ENCODE results near the gene TRMT10A.

Gene TRMT10A

GRCh38 chr4:99563310-99564186, at the start of gene TRMT10A:
Gene TRMT10A, minus strand, starts transcription at chr4:99564039. Its CDS starts 4,701 bp downstream, at chr4:99559338.
- Histone ChIP-seq H3K4me1 (ENCODE audit: control insufficient read depth, insufficient read depth, low read length) (no peaks in the 10 kb centered on the region), H3K27me3 (ENCODE audit: control insufficient read depth, insufficient read depth, low read length) (no peaks in the 10 kb centered on the region)

GRCh38 chr4:99612704-99613103, 48.9 kb upstream of the TRMT10A start:
- Histone ChIP-seq H3K4me3 (ENCODE audit: low read length) (no peak overlapping the region), H3K27me3 (ENCODE audit: control insufficient read depth, insufficient read depth, low read length) (no peaks in the 10 kb centered on the region), H3K9ac (ENCODE audit: low read length) (no peak overlapping the region), H3K36me3 (ENCODE audit: control insufficient read depth, insufficient read depth, low read length) (no peaks in the 10 kb centered on the region), H3K4me1 (ENCODE audit: control insufficient read depth, insufficient read depth, low read length) (no peaks in the 10 kb centered on the region), H3K9me3 (ENCODE audit: control insufficient read depth, low read length) (no peaks in the 10 kb centered on the region)

More at GRCh38 chr4:99563310-99564186, at the start of gene TRMT10A:
- Histone ChIP-seq H3K9ac (ENCODE audit: low read length) (peak within 1 kb of the TSS; percentile 95), H3K36me3 (ENCODE audit: control insufficient read depth, insufficient read depth, low read length) (no peaks in the 10 kb centered on the region), H3K4me3 (ENCODE audit: low read length) (peak within 1 kb of the TSS; percentile 99), H3K9me3 (ENCODE audit: control insufficient read depth, low read length) (no peaks in the 10 kb centered on the region)

- no peaks in the 10 kb centered on the region for H3K36me3 ChIP-seq (ENCODE audit: control insufficient read depth, insufficient read depth, low read length)
- H3K4me3 ChIP-seq (ENCODE audit: low read length), result no peak overlapping the region
- H3K9ac ChIP-seq (ENCODE audit: low read length), result no peak overlapping the region
- H3K4me1 ChIP-seq (ENCODE audit: control insufficient read depth, insufficient read depth, low read length), result no peaks in the 10 kb centered on the region
- no peaks in the 10 kb centered on the region for H3K9me3 ChIP-seq (ENCODE audit: control insufficient read depth, low read length)
- H3K27me3 ChIP-seq (ENCODE audit: control insufficient read depth, insufficient read depth, low read length), result no peaks in the 10 kb centered on the region
These were observed 48.4 kb upstream of the TRMT10A start for GRCh38 chr4:99612281-99612680.

- Histone ChIP-seq H3K9ac (ENCODE audit: low read length) (no peak overlapping the region), H3K9me3 (ENCODE audit: control insufficient read depth, low read length) (no peaks in the 10 kb centered on the region), H3K27me3 (ENCODE audit: control insufficient read depth, insufficient read depth, low read length) (no peaks in the 10 kb centered on the region), H3K36me3 (ENCODE audit: control insufficient read depth, insufficient read depth, low read length) (no peaks in the 10 kb centered on the region), H3K4me1 (ENCODE audit: control insufficient read depth, insufficient read depth, low read length) (no peaks in the 10 kb centered on the region), H3K4me3 (ENCODE audit: low read length) (no peak overlapping the region)
These were observed 46.9 kb upstream of the TRMT10A start for GRCh38 chr4:99610605-99611175.

GRCh38 chr4:99608417-99608816, 44.6 kb upstream of the TRMT10A start:
- H3K9ac ChIP-seq (ENCODE audit: low read length), result no peak overlapping the region
- H3K4me3 ChIP-seq (ENCODE audit: low read length), result no peak overlapping the region
- H3K9me3 ChIP-seq (ENCODE audit: control insufficient read depth, low read length), result no peaks in the 10 kb centered on the region
- no peaks in the 10 kb centered on the region for H3K4me1 ChIP-seq (ENCODE audit: control insufficient read depth, insufficient read depth, low read length)
- no peaks in the 10 kb centered on the region for H3K27me3 ChIP-seq (ENCODE audit: control insufficient read depth, insufficient read depth, low read length)
- H3K36me3 ChIP-seq (ENCODE audit: control insufficient read depth, insufficient read depth, low read length), result no peaks in the 10 kb centered on the region

GRCh38 chr4:99606716-99607115, 42.9 kb upstream of the TRMT10A start:
- Histone ChIP-seq H3K4me1 (ENCODE audit: control insufficient read depth, insufficient read depth, low read length) (no peaks in the 10 kb centered on the region), H3K27me3 (ENCODE audit: control insufficient read depth, insufficient read depth, low read length) (no peaks in the 10 kb centered on the region), H3K9ac (ENCODE audit: low read length) (no peak overlapping the region), H3K36me3 (ENCODE audit: control insufficient read depth, insufficient read depth, low read length) (no peaks in the 10 kb centered on the region), H3K4me3 (ENCODE audit: low read length) (no peak overlapping the region), H3K9me3 (ENCODE audit: control insufficient read depth, low read length) (no peaks in the 10 kb centered on the region)

GRCh38 chr4:99594818-99595217, 31.0 kb upstream of the TRMT10A start:
- H3K27me3 ChIP-seq (ENCODE audit: control insufficient read depth, insufficient read depth, low read length), result no peaks in the 10 kb centered on the region
- H3K36me3 ChIP-seq (ENCODE audit: control insufficient read depth, insufficient read depth, low read length), result no peaks in the 10 kb centered on the region
- no peaks in the 10 kb centered on the region for H3K9me3 ChIP-seq (ENCODE audit: control insufficient read depth, low read length)

GRCh38 chr4:99593781-99594641, 30.2 kb upstream of the TRMT10A start:
- Histone ChIP-seq H3K4me3 (ENCODE audit: low read length) (no peak overlapping the region), H3K9me3 (ENCODE audit: control insufficient read depth, low read length) (no peaks in the 10 kb centered on the region), H3K36me3 (ENCODE audit: control insufficient read depth, insufficient read depth, low read length) (no peaks in the 10 kb centered on the region), H3K4me1 (ENCODE audit: control insufficient read depth, insufficient read depth, low read length) (no peaks in the 10 kb centered on the region), H3K9ac (ENCODE audit: low read length) (no peak overlapping the region), H3K27me3 (ENCODE audit: control insufficient read depth, insufficient read depth, low read length) (no peaks in the 10 kb centered on the region)

More at GRCh38 chr4:99594818-99595217, 31.0 kb upstream of the TRMT10A start:
- Histone ChIP-seq H3K4me1 (ENCODE audit: control insufficient read depth, insufficient read depth, low read length) (no peaks in the 10 kb centered on the region), H3K9ac (ENCODE audit: low read length) (no peak overlapping the region), H3K4me3 (ENCODE audit: low read length) (no peak overlapping the region)

- H3K9me3 ChIP-seq (ENCODE audit: control insufficient read depth, low read length), result no peaks in the 10 kb centered on the region
- no peak overlapping the region for H3K4me3 ChIP-seq (ENCODE audit: low read length)
- no peaks in the 10 kb centered on the region for H3K4me1 ChIP-seq (ENCODE audit: control insufficient read depth, insufficient read depth, low read length)
- no peaks in the 10 kb centered on the region for H3K36me3 ChIP-seq (ENCODE audit: control insufficient read depth, insufficient read depth, low read length)
- H3K27me3 ChIP-seq (ENCODE audit: control insufficient read depth, insufficient read depth, low read length), result no peaks in the 10 kb centered on the region
- H3K9ac ChIP-seq (ENCODE audit: low read length), result no peak overlapping the region
These were observed 27.9 kb upstream of the TRMT10A start for GRCh38 chr4:99591757-99592156.

- no peak overlapping the region for H3K4me3 ChIP-seq (ENCODE audit: low read length)
- no peak overlapping the region for H3K9ac ChIP-seq (ENCODE audit: low read length)
- no peaks in the 10 kb centered on the region for H3K36me3 ChIP-seq (ENCODE audit: control insufficient read depth, insufficient read depth, low read length)
- H3K9me3 ChIP-seq (ENCODE audit: control insufficient read depth, low read length), result no peaks in the 10 kb centered on the region
- no peaks in the 10 kb centered on the region for H3K27me3 ChIP-seq (ENCODE audit: control insufficient read depth, insufficient read depth, low read length)
- H3K4me1 ChIP-seq (ENCODE audit: control insufficient read depth, insufficient read depth, low read length), result no peaks in the 10 kb centered on the region
These were observed 24.0 kb upstream of the TRMT10A start for GRCh38 chr4:99587803-99588202.

GRCh38 chr4:99587309-99587708, 23.5 kb upstream of the TRMT10A start:
- Histone ChIP-seq H3K9me3 (ENCODE audit: control insufficient read depth, low read length) (no peaks in the 10 kb centered on the region), H3K4me1 (ENCODE audit: control insufficient read depth, insufficient read depth, low read length) (no peaks in the 10 kb centered on the region), H3K27me3 (ENCODE audit: control insufficient read depth, insufficient read depth, low read length) (no peaks in the 10 kb centered on the region), H3K36me3 (ENCODE audit: control insufficient read depth, insufficient read depth, low read length) (no peaks in the 10 kb centered on the region), H3K9ac (ENCODE audit: low read length) (no peak overlapping the region), H3K4me3 (ENCODE audit: low read length) (no peak overlapping the region)

GRCh38 chr4:99586797-99587196, 23.0 kb upstream of the TRMT10A start:
- Histone ChIP-seq H3K4me3 (ENCODE audit: low read length) (no peak overlapping the region), H3K27me3 (ENCODE audit: control insufficient read depth, insufficient read depth, low read length) (no peaks in the 10 kb centered on the region), H3K4me1 (ENCODE audit: control insufficient read depth, insufficient read depth, low read length) (no peaks in the 10 kb centered on the region), H3K9me3 (ENCODE audit: control insufficient read depth, low read length) (no peaks in the 10 kb centered on the region), H3K9ac (ENCODE audit: low read length) (no peak overlapping the region), H3K36me3 (ENCODE audit: control insufficient read depth, insufficient read depth, low read length) (no peaks in the 10 kb centered on the region)
